Heart right ventricle (tissue), 16 donors: ENCODE data around the gene NELFB. TPM values are rescaled to one million over a fixed set of nuclear protein-coding genes. Genes with fewer than 3 reads are reported as not detected.

Experiments
- ATAC-seq, 8 donors: fragments of 200-7000 bp; cut with Tn5 transposase; one replicate each; pipeline ENCODE4 v1.9.1; 2020; ENCODE audit warnings: mild to moderate bottlenecking in 8 of 8, moderate library complexity in 8 of 8, moderate number of reproducible peaks in 1 of 8
- DNase-seq, 2 donors: peaks; one replicate each; pipeline ENCODE4 v3.0.0-alpha.2; 2020
- H3K27ac ChIP-seq, 10 donors: fragments of 200-600 bp; sonication (generic) in 2 of 10; one replicate each; pipeline versions ENCODE4 v1.5.0 to v1.8.0; 2020 to 2022; ENCODE audit warnings: mild to moderate bottlenecking in 3 of 10
- H3K27me3 ChIP-seq, 7 donors: fragments of 200-600 bp; one replicate each; pipeline ENCODE4 v1.8.0; 2021 to 2022; ENCODE audit warnings: mild to moderate bottlenecking in 2 of 7
- H3K36me3 ChIP-seq, 9 donors: fragments of 200-600 bp; sonication (generic) in 1 of 9; one replicate each; pipeline versions ENCODE4 v1.5.0 to v1.8.0; 2020 to 2022; ENCODE audit warnings: mild to moderate bottlenecking in 2 of 9
- H3K4me1 ChIP-seq, 9 donors: fragments of 200-600 bp; sonication (generic) in 1 of 9; one replicate each; pipeline versions ENCODE4 v1.5.0 to v1.8.0; 2020 to 2022; ENCODE audit warnings: mild to moderate bottlenecking in 4 of 9
- H3K4me3 ChIP-seq, 10 donors: fragments of 200-600 bp; sonication (generic) in 2 of 10; one replicate each; pipeline versions ENCODE4 v1.5.0 to v1.8.0; 2020 to 2022; ENCODE audit warnings: mild to moderate bottlenecking in 7 of 10, moderate library complexity in 2 of 10
- H3K9me3 ChIP-seq, 11 donors: fragments of 200-600 bp in 10 of 11; sonication (generic) in 2 of 11; one replicate each; pipeline versions ENCODE4 v1.5.0 to v1.8.0; 2013 to 2022; ENCODE audit warnings: mild to moderate bottlenecking in 2 of 11, control low read depth in 1 of 11, moderate library complexity in 1 of 11
- WGBS, 2 donors: extraction: QIAGEN DNeasy Blood & Tissue Kit; methylation state at CpG; one replicate each; pipeline ENCODE4 v1.1.7; 2013; ENCODE audit warnings: inconsistent platforms in 1 of 2; 5-methylcytosine and 5-hydroxymethylcytosine counted together
- intact Hi-C, 10 donors: fragments of 100-400 bp; cut with DNase I; formaldehyde crosslinking; loops; one replicate each; pipeline versions ENCODE4 v1.11.1 to v1.14.2; 2022
- polyA plus RNA-seq, 2 donors: library from polyadenylated mRNA; stranded (reverse); fragments of 200-250 nt; gene quantifications; one replicate each; pipeline ENCODE4 v1.2.3, GENCODE V29; 2013
- total RNA-seq, 10 donors: library from RNA; stranded (reverse); fragmentation: NEBNext Ultra II Directional in 3 of 10; extraction: Animal tissue kit (Norgen Biotek cat#: 25700) in 3 of 10; gene quantifications; one replicate each; pipeline versions ENCODE4 v1.2.1 to v1.2.4, GENCODE V29; 2021 to 2023
- TF ChIP-seq, protein P1 (sequence below), 9 donors: fragments of 200-600 bp; sonication (generic) in 2 of 9; IDR thresholded peaks; one replicate each; pipeline versions ENCODE4 v1.5.0 to v1.8.0; 2021 to 2022; ENCODE audit warnings: antibody characterized with exemption in 9 of 9, mild to moderate bottlenecking in 5 of 9, moderate library complexity in 1 of 9
- donor health status: Arrhythmogenic right ventricular cardiomyopathy.
- donor health status: ischemic (EF 13 %, LVEDD 7.1; RV severe dilation, severe dysfunction).
- donor health status: healthy with polysubstance abuse.
- donor health status: DM: no; HTN: yes; CAD: no.
- donor health status: DM: no; HTN: no; CAD: no.
- donor health status: ischemic (EF 25% LVEDD 6.9; RV normal size, moderate dysfunction).
- donor health status: ischemic (EF 25% LVEDD 5.7; RV mildly dilated, moderate dysfunction).
- donor health status: healthy.
- donor health status: DM: yes; HTN: yes; CAD: no.
- donor health status: Ischemic cardiomyopathy.
- donor health status: ischemic (EF 35%, LVEDD 5.7; RV mildly dilated, moderate dysfunction).
- donor health status: nonischemic (EF 11% LVEDD 7.7; RV severe dilation, severe dysfunction).
- donor health status: DM: yes; HTN: yes; CAD: no.
- donor health status: PGD.
- donor health status: ischemic (EF 29% LVEDD 5.4; RV normal size, mild dysfunction).
- donor health status: nonischemic (EF 23%, LVEDD 6.1; RV moderate dilation, normal function).

The NELFB gene
- total and polyA plus RNA-seq, 12 donors: 31.5 to 52.9 (median 39.2) TPM

DNA sequence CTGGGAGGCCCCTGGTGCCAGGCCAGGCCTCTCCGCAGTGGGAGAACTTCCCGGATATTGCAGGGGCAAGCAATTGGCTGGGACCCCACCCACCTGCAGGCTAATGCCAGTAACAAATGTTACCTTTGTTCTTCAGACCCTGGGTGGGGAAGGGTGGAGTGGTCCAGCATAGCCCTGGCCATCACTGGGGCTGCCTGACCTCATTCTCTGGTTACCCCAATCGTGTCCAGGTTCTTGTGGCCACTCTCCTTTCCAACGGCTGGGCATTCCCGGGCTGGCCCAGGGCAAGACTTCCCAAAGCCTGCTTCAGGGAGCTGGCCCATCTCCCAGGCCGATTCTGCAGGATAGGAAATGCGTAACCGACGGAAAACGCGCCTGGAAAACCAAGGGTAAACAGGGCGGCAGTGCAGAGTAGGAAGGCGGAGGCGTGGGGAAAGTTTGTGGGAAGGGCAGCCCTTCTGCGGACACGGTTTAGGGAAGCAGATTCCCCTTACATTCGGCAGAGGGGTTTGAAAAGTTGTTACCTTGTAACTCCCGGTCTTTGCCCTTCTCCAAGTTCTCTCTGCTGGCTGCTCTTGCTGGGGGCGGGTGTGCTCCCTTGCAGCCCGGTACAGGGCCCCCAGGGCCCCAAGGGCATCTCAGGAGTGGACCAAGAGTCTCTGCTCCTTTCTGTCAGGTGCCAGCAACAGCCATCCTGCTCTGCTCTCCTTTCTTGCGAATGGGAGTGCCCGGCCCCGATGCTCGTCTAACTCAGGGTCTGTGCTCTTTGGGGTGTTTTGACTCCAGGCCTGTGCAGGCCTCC lies 43.5 kb downstream of the NELFB start:
- intact Hi-C loops: loop anchor here in 5 of 10 donors (5.0 to 10.0 kb wide), 3 partner anchors 89 to 226 kb away; partner anchors contain the start of gene ENTPD8 (in 1 of the 5)
- Histone ChIP-seq H3K27ac (peak overlapping the region; percentile 75 to 94 (median 90)), H3K27me3 (peaks cover 0 to 88% (median 16%) of the 10 kb centered on the region in 7 donors), H3K9me3 (peaks cover 0 to 4% (median 0%) of the 10 kb centered on the region in 11 donors), H3K36me3 (peaks cover 0 to 10% (median 0%) of the 10 kb centered on the region in 9 donors), H3K4me1 (peaks cover 8 to 78% (median 59%) of the 10 kb centered on the region in 9 donors), H3K4me3 (peak overlapping the region in 9 of 10 donors; percentile 55 to 87 (median 72))
- ATAC-seq (peak in 6 of 8 donors; percentile 9 to 44 (median 28)), DNase-seq (peak; percentile 55 to 83)
- 55 to 60% methylated on average over 24 of the region's 24 CpGs for WGBS, 2 donors
- TF ChIP-seq, protein P1, sequence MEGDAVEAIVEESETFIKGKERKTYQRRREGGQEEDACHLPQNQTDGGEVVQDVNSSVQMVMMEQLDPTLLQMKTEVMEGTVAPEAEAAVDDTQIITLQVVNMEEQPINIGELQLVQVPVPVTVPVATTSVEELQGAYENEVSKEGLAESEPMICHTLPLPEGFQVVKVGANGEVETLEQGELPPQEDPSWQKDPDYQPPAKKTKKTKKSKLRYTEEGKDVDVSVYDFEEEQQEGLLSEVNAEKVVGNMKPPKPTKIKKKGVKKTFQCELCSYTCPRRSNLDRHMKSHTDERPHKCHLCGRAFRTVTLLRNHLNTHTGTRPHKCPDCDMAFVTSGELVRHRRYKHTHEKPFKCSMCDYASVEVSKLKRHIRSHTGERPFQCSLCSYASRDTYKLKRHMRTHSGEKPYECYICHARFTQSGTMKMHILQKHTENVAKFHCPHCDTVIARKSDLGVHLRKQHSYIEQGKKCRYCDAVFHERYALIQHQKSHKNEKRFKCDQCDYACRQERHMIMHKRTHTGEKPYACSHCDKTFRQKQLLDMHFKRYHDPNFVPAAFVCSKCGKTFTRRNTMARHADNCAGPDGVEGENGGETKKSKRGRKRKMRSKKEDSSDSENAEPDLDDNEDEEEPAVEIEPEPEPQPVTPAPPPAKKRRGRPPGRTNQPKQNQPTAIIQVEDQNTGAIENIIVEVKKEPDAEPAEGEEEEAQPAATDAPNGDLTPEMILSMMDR (IDR thresholded peaks at IDR 0.05): no peak

- DNase-seq: peak in 1 of 2 donors; percentile 16
- ATAC-seq: no peak
- peak overlapping the region; percentile 42 to 94 (median 90) for H3K27ac ChIP-seq
- H3K36me3 ChIP-seq: peaks cover 0 to 10% (median 0%) of the 10 kb centered on the region in 9 donors
- peaks cover 8 to 78% (median 59%) of the 10 kb centered on the region in 9 donors for H3K4me1 ChIP-seq
- intact Hi-C loops: loop anchor here in 5 of 10 donors (5.0 to 10.0 kb wide), 3 partner anchors 88 to 226 kb away; partner anchors contain the start of gene ENTPD8 (in 1 of the 5)
- H3K9me3 ChIP-seq: peaks cover 0 to 4% (median 0%) of the 10 kb centered on the region in 11 donors
- 39 to 48% methylated on average over 10 of the region's 10 CpGs for WGBS, 2 donors
- H3K4me3 ChIP-seq: peak overlapping the region in 9 of 10 donors; percentile 55 to 87 (median 72)
- H3K27me3 ChIP-seq: peaks cover 0 to 88% (median 16%) of the 10 kb centered on the region in 7 donors
- TF ChIP-seq, protein P1 (IDR thresholded peaks at IDR 0.05): no peak
These were observed 44.1 kb downstream of the NELFB start for GRCh38 chr9:137299203-137299565.

DNA sequence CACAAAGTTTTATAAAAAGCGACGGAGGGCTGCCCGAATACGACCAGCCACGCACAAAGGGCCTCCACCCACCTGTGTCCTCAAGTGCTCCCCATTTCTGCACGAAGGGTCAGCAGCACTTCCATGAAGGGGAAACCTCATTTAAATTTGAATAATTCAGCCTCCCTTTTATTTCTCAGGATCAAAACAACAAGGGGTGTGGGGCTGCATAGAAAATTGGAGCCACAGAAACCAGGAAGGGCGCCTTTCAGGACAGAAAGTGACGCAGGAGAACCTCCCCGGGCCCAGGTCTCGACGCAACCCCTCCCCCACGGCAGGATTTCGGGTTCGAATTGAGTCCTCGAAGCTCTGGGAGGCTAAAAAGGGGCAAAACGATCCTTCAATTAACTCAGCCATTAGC lies 44.8 kb downstream of the NELFB start:
- Histone ChIP-seq H3K4me1 (peaks cover 8 to 79% (median 62%) of the 10 kb centered on the region in 9 donors), H3K9me3 (no peaks in the 10 kb centered on the region), H3K27me3 (peaks cover 0 to 88% (median 11%) of the 10 kb centered on the region in 7 donors), H3K27ac (peak overlapping the region; percentile 5 to 94 (median 90)), H3K4me3 (peak overlapping the region; percentile 46 to 87 (median 68)), H3K36me3 (peaks cover 0 to 10% (median 0%) of the 10 kb centered on the region in 9 donors)
- intact Hi-C loops: loop anchor here in 7 of 10 donors (5.0 to 10.0 kb wide), 4 partner anchors 87 to 225 kb away; partner anchors contain the start of gene ENTPD8 (in 1 of the 7)
- ATAC-seq: peak in 2 of 8 donors; percentile 5 to 9
- 26 to 35% methylated on average over 16 of the region's 16 CpGs for WGBS, 2 donors
- peak; percentile 24 to 64 for DNase-seq
- TF ChIP-seq, protein P1 (IDR thresholded peaks at IDR 0.05): no peak

DNA sequence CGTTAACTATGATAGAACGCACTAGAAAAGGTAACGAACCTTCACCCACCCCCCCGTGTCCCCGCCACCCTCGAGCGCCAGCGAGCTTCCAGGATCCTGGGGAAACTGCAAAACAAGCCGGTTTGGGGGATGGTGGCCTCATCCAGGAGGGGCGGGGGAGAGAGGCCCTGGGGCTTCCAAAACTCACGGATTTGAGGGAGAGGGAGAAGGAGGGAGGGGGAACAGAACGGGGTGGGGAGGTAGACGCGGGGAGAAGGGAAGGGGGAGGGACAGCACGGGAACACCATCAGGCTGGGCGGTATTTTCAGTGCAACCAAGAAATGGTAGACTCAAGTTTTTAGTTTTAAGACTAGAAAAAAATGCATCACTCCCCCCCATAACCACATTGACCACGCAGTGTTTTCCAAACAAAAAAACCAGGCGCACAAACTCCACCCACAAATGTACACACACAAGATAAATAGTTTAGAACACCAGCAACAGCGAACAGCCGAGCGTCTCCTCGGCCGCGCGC lies 45.5 kb downstream of the NELFB start:
- DNase-seq (peak; percentile 23 to 35), ATAC-seq (no peak)
- intact Hi-C loops: loop anchor here in 3 of 10 donors (5.0 kb wide), 1 partner anchor 107 kb away; no protein-coding TSS in a partner anchor
- H3K36me3 ChIP-seq: peaks cover 0 to 10% (median 0%) of the 10 kb centered on the region in 9 donors
- no peaks in the 10 kb centered on the region for H3K9me3 ChIP-seq
- 4 to 5% methylated on average over 25 of the region's 25 CpGs for WGBS, 2 donors
- H3K27ac ChIP-seq: peak overlapping the region; percentile 70 to 94 (median 90)
- peaks cover 0 to 91% (median 8%) of the 10 kb centered on the region in 7 donors for H3K27me3 ChIP-seq
- H3K4me3 ChIP-seq: peak overlapping the region; percentile 46 to 87 (median 68)
- TF ChIP-seq, protein P1 (IDR thresholded peaks at IDR 0.05): no peak
- H3K4me1 ChIP-seq: peaks cover 10 to 83% (median 66%) of the 10 kb centered on the region in 9 donors
